ENCODE data around the gene AGAP3. TPM values are rescaled to one million over a fixed set of nuclear protein-coding genes. Genes with fewer than 3 reads are reported as not detected.

AGAP3 gene
- total RNA-seq, 1 donor from 2014 or later = 58.0 TPM

DNA sequence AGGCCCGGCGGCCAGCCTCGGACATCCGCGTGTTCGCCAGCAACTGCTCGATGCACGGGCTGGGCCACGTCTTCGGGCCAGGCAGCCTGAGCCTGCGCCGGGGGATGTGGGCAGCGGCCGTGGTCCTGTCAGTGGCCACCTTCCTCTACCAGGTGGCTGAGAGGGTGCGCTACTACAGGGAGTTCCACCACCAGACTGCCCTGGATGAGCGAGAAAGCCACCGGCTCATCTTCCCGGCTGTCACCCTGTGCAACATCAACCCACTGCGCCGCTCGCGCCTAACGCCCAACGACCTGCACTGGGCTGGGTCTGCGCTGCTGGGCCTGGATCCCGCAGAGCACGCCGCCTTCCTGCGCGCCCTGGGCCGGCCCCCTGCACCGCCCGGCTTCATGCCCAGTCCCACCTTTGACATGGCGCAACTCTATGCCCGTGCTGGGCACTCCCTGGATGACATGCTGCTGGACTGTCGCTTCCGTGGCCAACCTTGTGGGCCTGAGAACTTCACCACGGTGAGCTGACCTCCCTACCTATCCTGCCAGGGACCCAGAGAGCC lies 37.3 kb upstream of the AGAP3 start:
- Mint-ChIP-seq H3K36me3 (ENCODE audit: low read depth) (peaks cover 7% of the 10 kb centered on the region), H3K27ac (no peak overlapping the region), H3K4me1 (ENCODE audit: low read depth) (peaks cover 12% of the 10 kb centered on the region), H3K27me3 (ENCODE audit: insufficient read depth) (peaks cover 10% of the 10 kb centered on the region), H3K9me3 (no peaks in the 10 kb centered on the region), H3K4me3 (no peak overlapping the region)
- no peak for DNase-seq (ENCODE audit: low spot score)
- intact Hi-C loops (cut with micrococcal nuclease) = no loop called here

DNA sequence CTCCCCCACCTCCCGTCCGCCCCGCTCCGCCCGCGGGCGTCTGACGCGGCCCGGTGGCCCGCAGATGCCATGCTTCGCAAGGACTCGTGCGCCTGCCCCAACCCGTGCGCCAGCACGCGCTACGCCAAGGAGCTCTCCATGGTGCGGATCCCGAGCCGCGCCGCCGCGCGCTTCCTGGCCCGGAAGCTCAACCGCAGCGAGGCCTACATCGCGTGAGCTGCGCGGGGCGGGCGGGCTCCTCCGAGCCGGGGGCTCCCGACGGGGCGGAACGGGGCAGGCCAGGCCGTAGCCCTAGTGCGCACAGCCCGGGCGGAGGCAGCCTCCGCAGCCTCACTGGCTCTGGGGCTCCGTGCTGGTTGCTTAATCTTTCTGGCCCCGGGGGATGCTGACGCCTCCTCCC lies 35.2 kb upstream of the AGAP3 start:
- Mint-ChIP-seq H3K4me1 (ENCODE audit: low read depth) (peaks cover 13% of the 10 kb centered on the region), H3K4me3 (no peak overlapping the region), H3K36me3 (ENCODE audit: low read depth) (peaks cover 5% of the 10 kb centered on the region), H3K27me3 (ENCODE audit: insufficient read depth) (peaks cover 10% of the 10 kb centered on the region), H3K27ac (no peak overlapping the region), H3K9me3 (no peaks in the 10 kb centered on the region)
- intact Hi-C loops (cut with micrococcal nuclease) = no loop called here
- peak; percentile 58 for DNase-seq (ENCODE audit: low spot score)

DNA sequence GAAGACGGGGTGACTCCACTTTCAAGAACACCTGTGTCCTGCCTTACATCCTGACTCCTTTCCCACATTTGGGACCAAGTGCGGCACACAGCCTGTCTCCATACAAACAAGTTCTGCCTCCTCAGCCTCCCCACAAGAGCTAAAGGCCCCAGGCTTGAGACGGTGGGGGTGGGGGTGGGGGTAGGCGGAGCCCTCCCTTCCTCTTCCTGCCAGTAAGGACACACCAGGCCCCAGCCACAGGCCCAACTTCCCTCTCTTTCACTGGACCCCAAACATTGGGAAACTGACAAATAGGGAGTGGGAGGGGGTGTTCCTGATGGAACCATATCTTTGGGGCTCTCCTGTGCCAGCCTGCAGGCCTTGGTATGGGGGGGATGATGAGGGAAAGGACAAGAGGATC lies 33.2 kb upstream of the AGAP3 start:
- H3K36me3 Mint-ChIP-seq (ENCODE audit: low read depth) = peaks cover 5% of the 10 kb centered on the region
- peaks cover 29% of the 10 kb centered on the region for H3K4me1 Mint-ChIP-seq (ENCODE audit: low read depth)

DNA sequence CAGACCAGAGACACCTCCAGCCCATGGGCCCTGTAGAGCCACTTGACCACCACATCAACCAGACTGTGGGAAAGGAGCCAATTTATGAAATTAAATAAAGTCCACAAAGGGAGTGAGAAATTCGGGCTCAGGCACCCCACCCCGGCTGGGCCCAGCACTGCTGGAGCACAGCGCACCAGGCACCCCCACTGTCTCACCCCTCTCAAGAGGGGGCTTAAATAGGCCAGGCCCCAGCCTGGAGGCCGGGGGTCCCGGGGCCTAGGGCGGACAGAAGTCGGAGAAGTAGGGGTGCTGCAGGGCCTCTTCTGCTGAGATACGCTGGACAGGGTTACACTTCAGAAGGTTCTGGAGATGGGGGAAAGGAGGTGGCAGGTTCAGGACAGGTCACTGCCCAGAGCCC lies 32.5 kb upstream of the AGAP3 start:
- Mint-ChIP-seq H3K9me3 (no peaks in the 10 kb centered on the region), H3K27me3 (ENCODE audit: insufficient read depth) (peaks cover 10% of the 10 kb centered on the region)
- intact Hi-C loops (cut with micrococcal nuclease) = no loop called here

More for the DNA sequence above, 33.2 kb upstream of the AGAP3 start:
- Mint-ChIP-seq H3K27me3 (ENCODE audit: insufficient read depth) (peaks cover 10% of the 10 kb centered on the region), H3K9me3 (no peaks in the 10 kb centered on the region), H3K4me3 (no peak overlapping the region), H3K27ac (no peak overlapping the region)
- intact Hi-C loops (cut with micrococcal nuclease) = no loop called here
- DNase-seq (ENCODE audit: low spot score) = no peak

DNA sequence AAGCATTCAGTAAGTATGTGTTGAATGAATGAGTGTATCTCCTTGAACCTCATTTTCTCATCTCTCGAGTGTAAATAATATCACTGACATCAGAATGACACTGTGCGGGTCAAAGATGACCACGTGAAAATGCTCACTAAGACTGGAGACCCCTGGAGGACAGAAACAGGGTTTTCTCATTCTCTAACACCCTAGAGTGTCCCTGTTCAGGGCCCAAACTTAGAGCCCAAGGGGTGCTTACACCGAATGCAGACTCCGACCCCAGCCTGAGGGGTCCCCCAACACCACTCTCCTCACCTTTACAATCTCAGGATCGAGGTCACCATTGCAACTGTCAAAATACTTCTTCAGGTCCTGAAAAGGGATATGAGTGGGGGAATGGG lies 30.0 kb upstream of the AGAP3 start:
- Mint-ChIP-seq H3K9me3 (no peaks in the 10 kb centered on the region), H3K4me3 (peak overlapping the region; percentile 93), H3K4me1 (ENCODE audit: low read depth) (peaks cover 49% of the 10 kb centered on the region), H3K36me3 (ENCODE audit: low read depth) (peaks cover 5% of the 10 kb centered on the region), H3K27me3 (ENCODE audit: insufficient read depth) (no peaks in the 10 kb centered on the region), H3K27ac (no peak overlapping the region)
- intact Hi-C loops (cut with micrococcal nuclease) = no loop called here
- DNase-seq (ENCODE audit: low spot score) = no peak

More for the DNA sequence above, 32.5 kb upstream of the AGAP3 start:
- Mint-ChIP-seq H3K4me1 (ENCODE audit: low read depth) (peaks cover 33% of the 10 kb centered on the region), H3K4me3 (no peak overlapping the region), H3K36me3 (ENCODE audit: low read depth) (peaks cover 5% of the 10 kb centered on the region), H3K27ac (no peak overlapping the region)
- DNase-seq (ENCODE audit: low spot score) = no peak

DNA sequence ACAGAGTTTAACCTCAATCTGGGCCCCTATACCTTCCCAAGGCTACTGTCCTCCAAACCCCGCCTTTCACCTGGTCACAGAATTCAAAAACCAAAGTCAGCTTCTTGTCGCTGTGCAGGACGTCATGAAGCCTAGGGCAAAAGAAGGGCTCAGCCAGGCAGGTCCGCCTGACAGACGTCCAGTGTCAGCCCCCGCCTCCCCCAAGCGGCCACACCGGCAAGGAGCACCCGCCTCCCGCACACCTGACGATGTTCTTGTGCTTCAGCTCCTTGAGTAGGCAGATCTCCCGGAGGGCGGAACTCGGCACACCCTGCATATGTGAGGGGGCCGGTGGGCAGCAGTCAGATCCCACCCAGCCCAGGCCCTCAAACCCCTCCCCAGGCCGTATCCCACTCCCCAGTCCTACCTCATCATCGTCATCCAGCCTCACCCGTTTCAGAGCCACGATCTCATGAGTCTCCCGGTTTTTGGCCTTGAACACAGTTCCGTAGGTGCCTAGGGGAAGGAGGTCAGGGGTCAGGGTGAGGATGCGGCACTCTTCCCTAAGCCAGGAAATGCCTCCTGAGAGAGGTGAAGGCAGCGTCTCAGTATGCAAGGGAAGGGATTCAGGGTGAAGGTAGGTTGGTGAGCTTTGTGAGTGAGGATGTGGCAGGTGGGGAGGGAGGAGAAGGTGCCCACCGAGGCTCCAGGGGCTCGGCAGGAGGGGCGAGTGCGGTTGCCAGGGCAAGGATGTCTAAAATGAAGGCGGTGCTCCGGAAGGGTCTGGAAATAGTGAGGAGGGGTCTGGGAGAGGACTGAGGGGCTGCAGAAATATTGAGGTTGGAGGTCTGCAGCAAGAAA lies 29.4 kb upstream of the AGAP3 start:
- Mint-ChIP-seq H3K4me1 (ENCODE audit: low read depth) (peaks cover 55% of the 10 kb centered on the region), H3K27me3 (ENCODE audit: insufficient read depth) (no peaks in the 10 kb centered on the region)
- intact Hi-C loops (cut with micrococcal nuclease) = loop anchor here (1.0 kb wide), 1 partner anchor 49 kb away; no protein-coding TSS in a partner anchor

DNA sequence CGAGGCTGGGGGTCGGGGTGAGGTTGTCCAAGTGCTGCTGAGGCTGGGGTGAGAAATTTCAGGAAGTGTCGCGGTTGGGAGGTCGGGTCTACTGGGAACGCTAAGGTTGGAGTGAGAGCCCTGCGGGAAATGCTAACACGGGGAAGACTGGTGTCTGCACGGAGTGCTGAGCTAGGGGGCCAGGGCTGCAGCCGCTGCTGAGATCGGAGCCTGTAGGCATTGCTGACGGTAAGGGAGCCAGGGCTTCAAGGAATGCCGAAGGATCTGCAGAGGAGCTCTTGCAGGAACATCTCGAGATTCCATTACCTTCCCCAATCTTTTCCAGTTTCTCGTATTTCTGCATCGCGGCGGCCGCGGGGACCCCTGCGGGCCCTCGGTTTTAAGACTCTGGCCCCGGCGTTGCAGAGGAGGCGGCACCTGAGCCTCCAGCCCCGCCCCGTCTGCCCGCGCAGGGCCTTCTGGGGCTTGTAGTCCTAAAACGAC lies 28.7 kb upstream of the AGAP3 start, which contains the start of gene CDK5:
CDK5 (minus strand) TSS at position 392 of the 483 bp plus-strand sequence; CDS start at position 343, 49 bp downstream.
- Mint-ChIP-seq H3K27ac (peak within 1 kb of the TSS; percentile 92), H3K4me1 (ENCODE audit: low read depth) (peaks cover 53% of the 10 kb centered on the region), H3K9me3 (no peaks in the 10 kb centered on the region), H3K4me3 (peak within 1 kb of the TSS; percentile 93), H3K27me3 (ENCODE audit: insufficient read depth) (no peaks in the 10 kb centered on the region), H3K36me3 (ENCODE audit: low read depth) (peaks cover 4% of the 10 kb centered on the region)
- intact Hi-C loops (cut with micrococcal nuclease) = loop anchor here (1.0 kb wide), 1 partner anchor 49 kb away; no protein-coding TSS in a partner anchor
- no peak for DNase-seq (ENCODE audit: low spot score)

More for the DNA sequence above, 29.4 kb upstream of the AGAP3 start:
- Mint-ChIP-seq H3K9me3 (no peaks in the 10 kb centered on the region), H3K27ac (peak overlapping the region; percentile 92), H3K36me3 (ENCODE audit: low read depth) (peaks cover 5% of the 10 kb centered on the region), H3K4me3 (peak overlapping the region; percentile 93)
- no peak for DNase-seq (ENCODE audit: low spot score)

DNA sequence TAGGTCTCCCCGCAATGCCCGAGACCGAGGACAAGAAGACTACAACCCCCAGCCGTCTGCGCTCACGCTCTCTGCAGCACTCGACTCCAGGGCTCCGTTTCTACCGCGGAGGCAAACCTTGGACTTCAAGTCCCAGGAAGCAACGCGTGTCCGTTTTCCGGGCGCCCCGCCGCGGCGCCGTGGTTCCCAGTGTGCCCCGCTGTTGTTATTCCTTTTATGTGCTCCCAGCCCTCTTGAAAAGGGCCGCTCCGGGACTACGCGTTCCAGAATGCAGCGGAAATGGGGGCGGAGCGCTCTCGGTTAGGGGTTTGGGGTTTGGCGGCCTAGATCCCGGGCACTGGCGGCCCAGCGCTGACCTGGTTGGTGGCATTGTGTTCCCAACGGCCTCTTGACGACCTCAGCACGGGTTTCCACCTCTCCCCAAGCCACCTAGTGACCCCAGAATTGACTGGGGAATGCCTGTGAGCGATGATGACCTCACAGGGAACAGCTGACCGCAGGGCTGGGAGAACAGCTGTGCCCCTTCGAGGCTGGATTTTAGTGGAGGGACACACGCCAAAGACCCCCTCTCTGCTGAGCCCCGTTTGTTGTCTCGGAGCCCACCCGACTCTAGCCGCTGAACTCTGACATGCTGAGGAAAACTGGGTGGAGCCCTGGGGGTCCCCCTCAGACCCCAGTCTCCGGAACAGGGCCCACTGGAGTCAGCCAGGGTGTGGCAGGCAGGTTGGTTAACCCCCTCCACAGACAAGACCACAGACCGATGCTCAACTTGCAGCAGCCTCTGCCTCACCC lies 28.1 kb upstream of the AGAP3 start:
- H3K27ac Mint-ChIP-seq = peak overlapping the region; percentile 92
- no peaks in the 10 kb centered on the region for H3K36me3 Mint-ChIP-seq (ENCODE audit: low read depth)
- no peaks in the 10 kb centered on the region for H3K27me3 Mint-ChIP-seq (ENCODE audit: insufficient read depth)
- peak overlapping the region; percentile 93 for H3K4me3 Mint-ChIP-seq
- H3K9me3 Mint-ChIP-seq = no peaks in the 10 kb centered on the region
- DNase-seq (ENCODE audit: low spot score) = peak; percentile 95
- peaks cover 46% of the 10 kb centered on the region for H3K4me1 Mint-ChIP-seq (ENCODE audit: low read depth)
- intact Hi-C loops (cut with micrococcal nuclease) = loop anchor here (1.0 to 2.0 kb wide), 7 partner anchors 19 to 736 kb away; partner anchors contain the start of genes ABCB8, ABCF2 and FASTK

DNA sequence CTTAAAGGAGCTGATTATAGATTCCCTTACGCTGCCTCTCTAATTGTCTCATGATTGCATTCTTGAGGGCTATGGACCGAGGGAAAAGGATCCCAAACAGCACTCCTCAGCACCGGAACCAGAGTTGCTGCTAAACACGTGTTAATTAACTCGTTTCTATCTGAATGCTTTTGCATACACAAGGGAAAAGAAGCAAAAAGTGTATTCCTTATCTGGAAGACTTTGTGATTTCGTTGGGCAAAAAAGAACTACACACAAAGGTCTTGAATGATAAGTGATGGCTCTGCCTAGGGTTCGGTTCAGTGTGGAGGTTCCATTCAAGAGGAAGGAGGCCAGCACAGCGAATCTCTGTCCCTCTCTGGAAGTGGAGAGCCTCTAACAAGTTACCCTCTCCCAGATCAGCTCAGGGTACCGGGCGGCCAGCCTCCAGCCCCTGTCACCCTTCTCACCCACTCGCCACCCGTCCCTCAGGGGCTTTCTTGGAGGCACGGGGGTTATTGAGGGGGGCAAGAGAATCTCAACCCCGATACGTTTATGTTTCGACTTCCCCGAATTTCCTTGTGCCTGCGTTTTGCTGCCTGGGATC lies 27.4 kb upstream of the AGAP3 start:
- Mint-ChIP-seq H3K9me3 (no peaks in the 10 kb centered on the region), H3K27ac (peak overlapping the region; percentile 92), H3K27me3 (ENCODE audit: insufficient read depth) (no peaks in the 10 kb centered on the region), H3K4me3 (peak overlapping the region; percentile 93), H3K36me3 (ENCODE audit: low read depth) (no peaks in the 10 kb centered on the region), H3K4me1 (ENCODE audit: low read depth) (peaks cover 44% of the 10 kb centered on the region)
- DNase-seq (ENCODE audit: low spot score) = no peak
- intact Hi-C loops (cut with micrococcal nuclease) = loop anchor here (1.0 to 2.0 kb wide), 7 partner anchors 20 to 737 kb away; partner anchors contain the start of genes ABCB8, ABCF2 and FASTK

DNA sequence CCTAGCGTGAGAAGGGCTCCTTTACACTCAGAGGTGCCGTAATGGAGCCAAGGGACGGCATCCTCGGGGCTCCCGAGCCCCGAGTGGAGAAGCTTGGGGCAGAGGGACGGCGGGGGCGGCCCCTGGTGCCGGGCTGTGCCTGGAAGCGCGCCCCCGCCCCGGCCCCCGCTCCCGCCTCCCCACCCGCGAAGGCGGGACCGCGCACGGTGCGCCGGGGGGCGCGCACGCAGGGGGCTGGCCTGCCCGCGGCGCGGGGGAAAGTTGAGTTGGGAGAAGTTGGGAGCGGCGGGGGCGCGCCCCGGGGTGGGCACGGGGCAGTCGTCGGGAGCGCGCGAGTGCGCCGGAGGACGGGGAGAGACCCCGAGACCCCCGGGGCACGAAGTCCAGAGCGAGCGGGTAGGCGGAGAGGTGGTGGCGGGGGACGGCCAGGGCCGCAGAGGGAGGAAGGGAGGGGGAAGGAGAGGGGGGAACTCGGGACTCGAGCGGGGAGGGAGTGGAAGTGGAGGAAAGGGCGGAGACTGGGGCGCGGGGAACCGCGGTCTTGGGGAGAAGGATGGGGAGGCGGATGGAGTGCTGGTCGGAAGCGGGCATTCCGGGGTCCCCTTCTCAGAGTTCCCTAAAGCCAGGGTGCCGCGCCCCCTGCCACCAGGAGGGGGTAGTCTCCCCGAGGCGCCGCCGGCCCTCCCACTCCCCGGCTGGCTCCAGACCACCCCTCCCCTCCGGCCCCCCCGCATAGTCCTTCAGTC lies 26.7 kb upstream of the AGAP3 start, which contains the start of gene SLC4A2:
SLC4A2 (plus strand) TSS at position 223 of the 746 bp plus-strand sequence. CDS start 2,399 bp downstream, outside the sequence.
- H3K4me3 Mint-ChIP-seq = peak within 1 kb of the TSS; percentile 93
- H3K27me3 Mint-ChIP-seq (ENCODE audit: insufficient read depth) = no peaks in the 10 kb centered on the region
- H3K9me3 Mint-ChIP-seq = no peaks in the 10 kb centered on the region
- H3K27ac Mint-ChIP-seq = peak within 1 kb of the TSS; percentile 92
- peaks cover 44% of the 10 kb centered on the region for H3K4me1 Mint-ChIP-seq (ENCODE audit: low read depth)
- H3K36me3 Mint-ChIP-seq (ENCODE audit: low read depth) = no peaks in the 10 kb centered on the region
- DNase-seq (ENCODE audit: low spot score) = peak; percentile 70
- intact Hi-C loops (cut with micrococcal nuclease) = loop anchor here (1.0 to 2.0 kb wide), 2 partner anchors 41 to 52 kb away; no protein-coding TSS in a partner anchor

DNA sequence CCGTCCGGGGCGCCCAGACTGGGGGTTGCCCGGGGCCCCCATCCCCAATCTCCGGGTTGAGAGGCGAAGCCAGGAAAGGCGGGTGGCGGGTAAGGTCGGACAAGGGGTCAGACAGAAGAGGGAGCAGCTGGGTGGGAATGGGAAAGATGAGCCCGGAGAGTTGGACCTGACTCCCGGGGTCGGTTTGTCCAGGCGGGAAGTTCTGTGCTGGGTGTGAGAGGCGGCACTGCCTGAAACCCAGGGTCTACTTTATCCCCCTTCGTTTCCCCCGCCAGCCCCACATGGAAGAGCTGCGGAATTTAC lies 26.2 kb upstream of the AGAP3 start:
- Mint-ChIP-seq H3K27me3 (ENCODE audit: insufficient read depth) (no peaks in the 10 kb centered on the region), H3K27ac (peak overlapping the region; percentile 34), H3K4me3 (peak overlapping the region; percentile 86), H3K36me3 (ENCODE audit: low read depth) (no peaks in the 10 kb centered on the region), H3K9me3 (no peaks in the 10 kb centered on the region), H3K4me1 (ENCODE audit: low read depth) (peaks cover 44% of the 10 kb centered on the region)
- DNase-seq (ENCODE audit: low spot score) = no peak
- intact Hi-C loops (cut with micrococcal nuclease) = no loop called here
